GM18505 (cell line): ENCODE results near the gene LRPPRC.
"Not testable (repeated sequence)": the region's sequence is repeated elsewhere in the genome, so short reads cannot be mapped to it uniquely, and the experiment has no call there.

Experiments
- ATAC-seq: cut with Tn5 transposase; IDR thresholded peaks from one replicate; pipeline ENCODE4 v1.9.1; 2021; ENCODE audit not compliant: unreplicated experiment
- POLR2A ChIP-seq: IDR thresholded peaks from 4 replicates; pipeline ENCODE4 v1.6.1; 2011; ENCODE audit warnings: borderline replicate concordance; ENCODE audit not compliant: insufficient read depth, insufficient read length; ENCODE audit errors: extremely low read depth

Gene LRPPRC

GRCh38 chr2:43945439-43945838 is 50.4 kb downstream of the LRPPRC start:
- ATAC-seq, result no peak
- no peak for TF ChIP-seq POLR2A

GRCh38 chr2:43944915-43945314 is 50.9 kb downstream of the LRPPRC start:
- ATAC-seq, result no peak
- TF ChIP-seq POLR2A, result no peak

- ATAC-seq, result no peak
- no peak for TF ChIP-seq POLR2A
Measured at GRCh38 chr2:43943809-43944452, 51.9 kb downstream of the LRPPRC start.

- no peak for ATAC-seq
Measured at GRCh38 chr2:43943323-43943722, 52.5 kb downstream of the LRPPRC start.

GRCh38 chr2:43942881-43943280 is 52.9 kb downstream of the LRPPRC start:
- no peak for ATAC-seq
- TF ChIP-seq POLR2A, result no peak

More at GRCh38 chr2:43943323-43943722, 52.5 kb downstream of the LRPPRC start:
- TF ChIP-seq POLR2A, result no peak

- ATAC-seq, result no peak
- no peak for TF ChIP-seq POLR2A
Measured at GRCh38 chr2:43941966-43942365, 53.8 kb downstream of the LRPPRC start.

- TF ChIP-seq POLR2A, result no peak
- no peak for ATAC-seq
Measured at GRCh38 chr2:43941359-43941758, 54.4 kb downstream of the LRPPRC start.

GRCh38 chr2:43939695-43940256 is 56.0 kb downstream of the LRPPRC start:
- TF ChIP-seq POLR2A, result no peak
- ATAC-seq, result no peak

- no peak for TF ChIP-seq POLR2A
- no peak for ATAC-seq
Measured at GRCh38 chr2:43937269-43937820, 58.4 kb downstream of the LRPPRC start.

GRCh38 chr2:43934567-43934966 is 61.2 kb downstream of the LRPPRC start:
- ATAC-seq, result no peak
- TF ChIP-seq POLR2A, result no peak

- TF ChIP-seq POLR2A, result no peak
- ATAC-seq, result no peak
Measured at GRCh38 chr2:43931293-43931692, 64.5 kb downstream of the LRPPRC start.

GRCh38 chr2:43927442-43927841 is 68.3 kb downstream of the LRPPRC start:
- no peak for TF ChIP-seq POLR2A
- no peak for ATAC-seq

- no peak for TF ChIP-seq POLR2A
- ATAC-seq, result no peak
Measured at GRCh38 chr2:43925431-43925830, 70.4 kb downstream of the LRPPRC start.

- TF ChIP-seq POLR2A, result no peak
- no peak for ATAC-seq
Measured at GRCh38 chr2:43924463-43924862, 71.3 kb downstream of the LRPPRC start.

- ATAC-seq, result not testable (repeated sequence)
Measured at GRCh38 chr2:43911136-43911790, 84.5 kb downstream of the LRPPRC start.
